K562 (cell line): ENCODE results near the gene IL4I1. TPM values are rescaled to one million over a fixed set of nuclear protein-coding genes. Genes with fewer than 3 reads are reported as not detected.

ENCODE experiments used
- ATAC-seq: fragments of 200-7000 bp; cut with Tn5 transposase; 3 replicates; pipeline ENCODE4 v1.9.1; 2020; ENCODE audit warnings: moderate library complexity
- BruUV-seq: library from RNA; stranded (reverse); fragments of 400-500 nt; replicated peaks from 2 replicates; lab custom pipeline; 2021; lab: Mats Ljungman, UMichigan
- CTCF ChIA-PET: fragments of 300-600 bp; formaldehyde crosslinking; extraction: SDS; loops from one replicate; lab custom pipeline; 2021; ENCODE audit warnings: low intra/inter-chr PET ratio; lab: Yijun Ruan, JAX
- POLR2A ChIA-PET: fragments of 300-600, 350-650 bp; sonication (Branson Sonifier 250); formaldehyde crosslinking; extraction: SDS; loops from one replicate; lab custom pipeline; 2021; ENCODE audit warnings: antibody characterized with exemption, inconsistent platforms; lab: Yijun Ruan, JAX
- DNase-seq, 4 experiments: peaks; one replicate each; pipeline versions ENCODE4 v3.0.0 to v3.0.0-alpha.2; 2011 to 2018; ENCODE audit warnings: low spot score in 3 of 4, mixed read lengths in 3 of 4; ENCODE audit errors: extremely low read depth in 1 of 4
- FAIRE-seq: peaks from 2 replicates; lab custom pipeline; 2011; peaks lifted over from hg19 to GRCh38; lab: Jason Lieb, UNC
- H2AFZ ChIP-seq: 2 replicates; pipeline ENCODE4 v1.6.0; 2011; ENCODE audit warnings: low read depth, low read length, control low read depth, inconsistent platforms
- H3K27ac ChIP-seq: fragments of 200-600 bp; 3 replicates; pipeline ENCODE4 v1.8.0; 2011; ENCODE audit warnings: low read depth, mild to moderate bottlenecking, control low read depth, inconsistent platforms, low read length, moderate library complexity, mixed read lengths; ENCODE audit errors: extremely low read depth
- H3K27me3 ChIP-seq, 2 experiments: fragments of 300-600 bp in 1 of 2; 2 replicates in 1 of 2; 3 replicates in 1 of 2; pipeline versions ENCODE4 v1.6.0 to v1.8.0; 2011; ENCODE audit warnings: inconsistent platforms in 2 of 2, low read length in 2 of 2, mild to moderate bottlenecking in 1 of 2, mixed read lengths in 1 of 2, moderate library complexity in 1 of 2; ENCODE audit not compliant: control insufficient read depth in 2 of 2, insufficient read depth in 2 of 2
- H3K36me3 ChIP-seq: fragments of 300-600 bp; 3 replicates; pipeline ENCODE4 v1.8.0; 2011; ENCODE audit warnings: mild to moderate bottlenecking, low read length, inconsistent platforms; ENCODE audit not compliant: control insufficient read depth, insufficient read depth
- H3K4me1 ChIP-seq, 2 experiments: fragments of 200-600 bp in 1 of 2; replicated peaks in 1 of 2; 2 replicates in 1 of 2; 3 replicates in 1 of 2; pipeline versions ENCODE4 v1.5.1 to v1.8.0; 2011; ENCODE audit warnings: inconsistent platforms in 2 of 2, low read length in 2 of 2, mild to moderate bottlenecking in 1 of 2, mixed read lengths in 1 of 2, moderate library complexity in 1 of 2; ENCODE audit not compliant: control insufficient read depth in 2 of 2, insufficient read depth in 2 of 2
- H3K4me2 ChIP-seq: 2 replicates; pipeline ENCODE4 v1.6.1; 2011; ENCODE audit warnings: low read length, control low read depth, inconsistent platforms, mixed read lengths; ENCODE audit not compliant: insufficient read depth
- H3K4me3 ChIP-seq: fragments of 200-600 bp; sonication (generic), shearing (Covaris generic); 2 replicates; pipeline ENCODE4 v1.5.1; 2016; ENCODE audit warnings: control low read depth, inconsistent platforms
- H3K79me2 ChIP-seq: fragments of 200-600 bp; 3 replicates; pipeline ENCODE4 v1.8.0; 2011; ENCODE audit warnings: low read length, inconsistent platforms; ENCODE audit not compliant: control insufficient read depth, insufficient read depth
- H3K9ac ChIP-seq, 2 experiments: 2 replicates each; pipeline versions ENCODE4 v1.6.0 to v1.6.1; 2011; ENCODE audit warnings: low read depth in 2 of 2, low read length in 2 of 2, control low read depth in 1 of 2, inconsistent platforms in 1 of 2, mild to moderate bottlenecking in 1 of 2, mixed read lengths in 1 of 2; ENCODE audit not compliant: insufficient read depth in 1 of 2
- H3K9me1 ChIP-seq: one replicate; pipeline ENCODE4 v1.6.0; 2011; ENCODE audit warnings: inconsistent platforms, mild to moderate bottlenecking, low read length, moderate library complexity; ENCODE audit not compliant: control insufficient read depth, insufficient read depth
- H3K9me3 ChIP-seq: replicated peaks from 2 replicates; pipeline ENCODE4 v1.5.1; 2011; ENCODE audit warnings: low read depth, low read length, inconsistent platforms; ENCODE audit not compliant: control insufficient read depth, insufficient read depth
- H4K20me1 ChIP-seq: replicated peaks from 2 replicates; pipeline ENCODE4 v1.6.1; 2011; ENCODE audit warnings: low read length, inconsistent platforms, mixed read lengths; ENCODE audit not compliant: control insufficient read depth, insufficient read depth
- NFIC ChIP-seq: fragments of 450-650 bp; IDR thresholded peaks from 2 replicates; pipeline ENCODE4 v1.6.1; 2017; ENCODE audit warnings: mild to moderate bottlenecking, inconsistent platforms
- RAD21 ChIP-seq, 2 experiments: fragments of 250-450 bp in 1 of 2; fragments of 450-650 bp in 1 of 2; sonication (Bioruptor Pico) in 1 of 2; formaldehyde crosslinking in 1 of 2; IDR thresholded peaks in 1 of 2; conservative IDR thresholded peaks in 1 of 2; 2 replicates each; pipeline versions ENCODE4 v1.4.0 to v1.8.0; 2020 to 2022; ENCODE audit warnings: mild to moderate bottlenecking in 2 of 2, moderate library complexity in 1 of 2
- WGBS: fragments of 100-300 bp; shearing (Covaris generic); methylation state at CpG from one replicate; pipeline ENCODE4 v1.1.6; 2016; ENCODE audit warnings: low coverage, mixed read lengths; ENCODE audit not compliant: insufficient coverage; ENCODE audit errors: missing lambda C conversion rate; 5-methylcytosine and 5-hydroxymethylcytosine counted together
- in situ Hi-C: fragments of 300-500 bp; cut with MboI; formaldehyde crosslinking; loops from 4 replicates; pipeline ENCODE4 v1.15.0; 2018; ENCODE audit warnings: inconsistent platforms, mixed read lengths
- intact Hi-C: fragments of 100-400 bp; cut with micrococcal nuclease; formaldehyde crosslinking; loops from 2 replicates; pipeline ENCODE4 v1.14.2; 2022
- polyA plus RNA-seq, 8 experiments: library from polyadenylated mRNA; depleted of rRNA in 4 of 8; stranded (reverse) in 5 of 8; unstranded in 3 of 8; fragments of >200 nt; fragmentation: Nextera tagmentation in 2 of 8; fragmentation: Illumina TruSeq in 1 of 8; extraction: Ambion mirVana in 2 of 8; extraction: Trizol in 1 of 8; gene quantifications; 2 replicates each; pipeline versions ENCODE4 v1.2.1 to v1.2.3, GENCODE V29; 2011 to 2014; ENCODE audit warnings: inconsistent platforms in 1 of 8, missing spikeins in 1 of 8
- total RNA-seq, 7 experiments: library from RNA; depleted of rRNA in 6 of 7; stranded (reverse); fragments of >200 nt in 6 of 7; fragmentation: Illumina TruSeq in 2 of 7; extraction: Trizol in 2 of 7; gene quantifications; 2 replicates each; pipeline versions ENCODE4 v1.2.1 to v1.2.3, GENCODE V29; 2011 to 2021; ENCODE audit warnings: low replicate concordance in 1 of 7
- TF ChIP-seq, protein P1 (sequence below): fragments of 450-650 bp; formaldehyde crosslinking; IDR thresholded peaks from 2 replicates; pipeline ENCODE4 v1.4.0; 2020; ENCODE audit warnings: mild to moderate bottlenecking

Gene IL4I1
- total and polyA plus RNA-seq, 9 of the 15 experiments (the other 6 are each of a cell fraction or from before 2014, with no cell fraction given), result 0.06 to 0.95 (median 0.43) TPM; not detected in 2

DNA sequence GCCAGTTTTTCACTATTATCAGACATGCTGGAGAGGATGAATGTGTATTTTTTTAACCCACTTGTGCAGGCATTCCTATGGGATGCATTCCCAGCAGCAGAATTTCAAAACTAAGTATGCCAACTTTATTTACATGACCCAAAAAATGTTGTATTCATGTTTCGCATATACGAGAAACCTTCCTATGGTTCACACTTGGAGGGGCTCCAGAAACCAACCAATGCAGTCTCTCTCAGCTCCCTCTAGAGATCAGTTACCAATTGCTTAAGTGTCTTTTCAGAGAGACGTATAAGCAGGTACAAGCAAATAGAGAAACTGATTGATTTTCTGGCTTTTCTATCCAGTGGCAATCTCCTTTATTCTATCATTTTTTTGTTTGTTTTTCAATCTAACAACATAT lies 51.3 kb downstream of the IL4I1 start:
- 0 out of 4 replicates have a peak, but pooled peaks of 1 of the 2 experiments have one; percentile 4 for TF ChIP-seq RAD21 (CRISPR knock-in tag; conservative IDR thresholded peaks at IDR 0.05 in 1 of 2, IDR thresholded peaks at IDR 0.05 in 1 of 2)
- TF ChIP-seq NFIC, result 0 out of 2 replicates have a peak, but pooled peaks have one; percentile 15
- TF ChIP-seq, protein P1, sequence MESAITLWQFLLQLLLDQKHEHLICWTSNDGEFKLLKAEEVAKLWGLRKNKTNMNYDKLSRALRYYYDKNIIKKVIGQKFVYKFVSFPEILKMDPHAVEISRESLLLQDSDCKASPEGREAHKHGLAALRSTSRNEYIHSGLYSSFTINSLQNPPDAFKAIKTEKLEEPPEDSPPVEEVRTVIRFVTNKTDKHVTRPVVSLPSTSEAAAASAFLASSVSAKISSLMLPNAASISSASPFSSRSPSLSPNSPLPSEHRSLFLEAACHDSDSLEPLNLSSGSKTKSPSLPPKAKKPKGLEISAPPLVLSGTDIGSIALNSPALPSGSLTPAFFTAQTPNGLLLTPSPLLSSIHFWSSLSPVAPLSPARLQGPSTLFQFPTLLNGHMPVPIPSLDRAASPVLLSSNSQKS (CRISPR knock-in tag), result no peak
- TF ChIP-seq, all 486 proteins: peak for 2
- ChIA-PET POLR2A (interaction anchor here (1.2 kb wide), 1 partner anchor 19 kb away, joined by 4 read pairs; no protein-coding TSS in a partner anchor), CTCF (no interaction called here)
- Histone ChIP-seq H3K9ac (no peak overlapping the region), H3K4me2 (no peak overlapping the region), H2AFZ (no peak overlapping the region), H3K9me1 (peaks cover 3% of the 10 kb centered on the region), H4K20me1 (no peaks in the 10 kb centered on the region), H3K79me2 (peaks cover 18% of the 10 kb centered on the region), H3K36me3 (peaks cover 9% of the 10 kb centered on the region; the same call in 2 of the 3 replicates), H3K4me1 (peaks cover 28 to 31% of the 10 kb centered on the region in 2 experiments), H3K9me3 (0 out of 2 replicates have a peak, but pooled peaks cover 6% of the 10 kb centered on the region), H3K27me3 (no peaks in the 10 kb centered on the region), H3K27ac (no peak overlapping the region), H3K4me3 (no peak overlapping the region)
- DNase-seq (no peak), FAIRE-seq (no peak), ATAC-seq (no peak)
- in situ Hi-C loops (no loop called here), intact Hi-C loops (loop anchor here (2.0 kb wide), 1 partner anchor 27 kb away; the partner anchor contains the start of gene MED25)
- BruUV-seq, result no TSS peak
- 52% methylated on average over 3 of the region's 3 CpGs for WGBS
